ENCODE data around the gene ZNF90. TPM values are rescaled to one million over a fixed set of nuclear protein-coding genes. Genes with fewer than 3 reads are reported as not detected.

Gene ZNF90
- total and polyA plus RNA-seq, 2 experiments from 2014 or later: 102 to 122 TPM

- peak within 1 kb of the TSS; percentile 92 for H3K4me2 ChIP-seq
- no peaks in the 10 kb centered on the region; the same call in 1 of the 2 replicates for H3F3A ChIP-seq (replicated peaks; ENCODE audit: low read depth)
- DNase-seq (ENCODE audit: low spot score) (peak; percentile 100), ATAC-seq (peak; percentile 99)
- Mint-ChIP-seq H3K36me3 (ENCODE audit: low read depth) (peaks cover 16% of the 10 kb centered on the region), H3K4me3 (peak within 1 kb of the TSS; percentile 96), H3K27me3 (ENCODE audit: insufficient read depth, low read depth, poor library complexity) (peaks cover 4% of the 10 kb centered on the region), H3K4me1 (peaks cover 10% of the 10 kb centered on the region), H3K27ac (peak within 1 kb of the TSS; percentile 99), H3K9me3 (peaks cover 6% of the 10 kb centered on the region; the same call in 2 of the 3 replicates)
- H3K27me3 ChIP-seq (ENCODE audit: insufficient read depth): no peaks in the 10 kb centered on the region
- H3K36me3 ChIP-seq (ENCODE audit: insufficient read depth): 0 out of 2 replicates have a peak, but pooled peaks cover 5% of the 10 kb centered on the region
- H3K9me2 ChIP-seq (ENCODE audit: insufficient read depth): no peaks in the 10 kb centered on the region
- peak within 1 kb of the TSS; percentile 87 for H3K4me3 ChIP-seq
- peaks cover 14% of the 10 kb centered on the region; the same call in 1 of the 2 replicates for H4K20me1 ChIP-seq (replicated peaks; ENCODE audit: insufficient read depth)
- TF ChIP-seq ZNF462 (CRISPR knock-in tag; IDR thresholded peaks at IDR 0.05): no peak
- TF ChIP-seq STAT1 (IDR thresholded peaks at IDR 0.05; ENCODE audit: unreplicated experiment): no peak
- TF ChIP-seq, protein P1, sequence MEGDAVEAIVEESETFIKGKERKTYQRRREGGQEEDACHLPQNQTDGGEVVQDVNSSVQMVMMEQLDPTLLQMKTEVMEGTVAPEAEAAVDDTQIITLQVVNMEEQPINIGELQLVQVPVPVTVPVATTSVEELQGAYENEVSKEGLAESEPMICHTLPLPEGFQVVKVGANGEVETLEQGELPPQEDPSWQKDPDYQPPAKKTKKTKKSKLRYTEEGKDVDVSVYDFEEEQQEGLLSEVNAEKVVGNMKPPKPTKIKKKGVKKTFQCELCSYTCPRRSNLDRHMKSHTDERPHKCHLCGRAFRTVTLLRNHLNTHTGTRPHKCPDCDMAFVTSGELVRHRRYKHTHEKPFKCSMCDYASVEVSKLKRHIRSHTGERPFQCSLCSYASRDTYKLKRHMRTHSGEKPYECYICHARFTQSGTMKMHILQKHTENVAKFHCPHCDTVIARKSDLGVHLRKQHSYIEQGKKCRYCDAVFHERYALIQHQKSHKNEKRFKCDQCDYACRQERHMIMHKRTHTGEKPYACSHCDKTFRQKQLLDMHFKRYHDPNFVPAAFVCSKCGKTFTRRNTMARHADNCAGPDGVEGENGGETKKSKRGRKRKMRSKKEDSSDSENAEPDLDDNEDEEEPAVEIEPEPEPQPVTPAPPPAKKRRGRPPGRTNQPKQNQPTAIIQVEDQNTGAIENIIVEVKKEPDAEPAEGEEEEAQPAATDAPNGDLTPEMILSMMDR (conservative IDR thresholded peaks at IDR 0.05; ENCODE audit: low read depth in 2 of 2): no peak
- TF ChIP-seq, protein P2, sequence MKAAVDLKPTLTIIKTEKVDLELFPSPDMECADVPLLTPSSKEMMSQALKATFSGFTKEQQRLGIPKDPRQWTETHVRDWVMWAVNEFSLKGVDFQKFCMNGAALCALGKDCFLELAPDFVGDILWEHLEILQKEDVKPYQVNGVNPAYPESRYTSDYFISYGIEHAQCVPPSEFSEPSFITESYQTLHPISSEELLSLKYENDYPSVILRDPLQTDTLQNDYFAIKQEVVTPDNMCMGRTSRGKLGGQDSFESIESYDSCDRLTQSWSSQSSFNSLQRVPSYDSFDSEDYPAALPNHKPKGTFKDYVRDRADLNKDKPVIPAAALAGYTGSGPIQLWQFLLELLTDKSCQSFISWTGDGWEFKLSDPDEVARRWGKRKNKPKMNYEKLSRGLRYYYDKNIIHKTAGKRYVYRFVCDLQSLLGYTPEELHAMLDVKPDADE (IDR thresholded peaks at IDR 0.05): 0 out of 2 replicates have a peak, but pooled peaks have one; percentile 14
- peak; percentile 32; the same call in 1 of the 2 replicates for TF ChIP-seq CREB1 (CRISPR knock-in tag; IDR thresholded peaks at IDR 0.05; ENCODE audit: low read depth)
- no peak for TF ChIP-seq NANOG (IDR thresholded peaks at IDR 0.05; ENCODE audit: borderline replicate concordance)
- TF ChIP-seq EZH2phosphoT487 (IDR thresholded peaks at IDR 0.05; ENCODE audit: unreplicated experiment): no peak
- peak; percentile 94 for TF ChIP-seq POLR2AphosphoS5 (IDR thresholded peaks at IDR 0.05; ENCODE audit: low read depth)
- TF ChIP-seq EZH2 (IDR thresholded peaks at IDR 0.05; ENCODE audit: low read depth, unreplicated experiment): no peak
- TF ChIP-seq REST (IDR thresholded peaks at IDR 0.05; ENCODE audit: unreplicated experiment): no peak
- TF ChIP-seq ZNF114 (CRISPR knock-in tag; IDR thresholded peaks at IDR 0.05): no peak
- no peak for TF ChIP-seq JUNB (IDR thresholded peaks at IDR 0.05; ENCODE audit: unreplicated experiment)
- TF ChIP-seq ZNF331 (CRISPR knock-in tag; IDR thresholded peaks at IDR 0.05; ENCODE audit: low read depth): no peak
- 0 out of 2 replicates have a peak within 1 kb of the TSS, but pooled peaks have one; percentile 0 for H2AFZ ChIP-seq
- H3K4me1 ChIP-seq (ENCODE audit: insufficient read depth): peaks cover 11% of the 10 kb centered on the region
- peak within 1 kb of the TSS; percentile 93 for H3K27ac ChIP-seq (ENCODE audit: low read depth)
- peaks cover 46% of the 10 kb centered on the region for H3K79me2 ChIP-seq (replicated peaks; ENCODE audit: insufficient read depth)
These were observed 38.5 kb upstream of the ZNF90 start, which contains the start of gene ZNF682 for GRCh38 chr19:20039203-20039723. ZNF682 (minus strand) TSS chr19:20039505; CDS start chr19:20039345, 160 bp downstream.

All from GM23338 (cell line).